Naive thymus-derived CD8-positive, alpha-beta T cell (primary cell): ENCODE results near the gene LRRN4CL. TPM values are rescaled to one million over a fixed set of nuclear protein-coding genes. Genes with fewer than 3 reads are reported as not detected.
A peak's percentile ranks its signal among the peaks of the same experiment; 100 is the strongest.
"Not testable (repeated sequence)": the region's sequence is repeated elsewhere in the genome, so short reads cannot be mapped to it uniquely, and the experiment has no call there.

Experiments used
- ATAC-seq, 2 donors: fragments of 150-1000 bp; cut with Tn5 transposase in 1 of 2; sonication (Bioruptor Pico), chemical (Tn5 transposase) in 1 of 2; 1 replicate in 1 of 2; 2 replicates in 1 of 2; pipeline ENCODE4 v1.10.0; 2021; ENCODE audit warnings: mild to moderate bottlenecking in 2 of 2, moderate library complexity in 2 of 2
- POLR2A ChIA-PET: fragments of 350-600 bp; sonication (Branson Sonifier 250); formaldehyde crosslinking; loops from one replicate; lab custom pipeline; 2021; ENCODE audit warnings: antibody characterized with exemption; lab: Charles Lee
- DNase-seq, 10 donors: peaks; one replicate each; pipeline versions ENCODE4 v3.0.0 to v3.0.0-alpha.2; 2020 to 2022
- H3K27ac Mint-ChIP-seq, 10 donors: one replicate each; pipeline ENCODE4 v1.8.0; 2020 to 2022; ENCODE audit warnings: mild to moderate bottlenecking in 10 of 10, mixed read lengths in 10 of 10, moderate library complexity in 4 of 10, inconsistent platforms in 1 of 10
- H3K27me3 Mint-ChIP-seq, 5 donors: one replicate each; pipeline ENCODE4 v1.8.0; 2021 to 2022; ENCODE audit warnings: mixed read lengths in 5 of 5
- H3K36me3 Mint-ChIP-seq, 3 donors: one replicate each; pipeline ENCODE4 v1.8.0; 2020 to 2022; ENCODE audit warnings: mixed read lengths in 3 of 3, mild to moderate bottlenecking in 2 of 3, inconsistent platforms in 1 of 3
- H3K4me1 Mint-ChIP-seq, 4 donors: one replicate each; pipeline ENCODE4 v1.8.0; 2021 to 2022; ENCODE audit warnings: mixed read lengths in 4 of 4
- H3K4me3 Mint-ChIP-seq, 10 donors: one replicate each; pipeline ENCODE4 v1.8.0; 2020 to 2022; ENCODE audit warnings: mild to moderate bottlenecking in 10 of 10, mixed read lengths in 10 of 10, moderate library complexity in 6 of 10, inconsistent platforms in 1 of 10
- H3K9me3 Mint-ChIP-seq, 9 donors: one replicate each; pipeline ENCODE4 v1.8.0; 2020 to 2022; ENCODE audit warnings: mixed read lengths in 9 of 9, mild to moderate bottlenecking in 3 of 9, inconsistent platforms in 1 of 9, moderate library complexity in 1 of 9
- polyA plus RNA-seq, 3 donors: library from polyadenylated mRNA; unstranded; fragments of 300-500 nt; fragmentation: Illumina TruSeq; gene quantifications; one replicate each; pipeline ENCODE4 v1.2.3, GENCODE V29; 2021
- total RNA-seq, 8 experiments: library from RNA in 2 of 8; stranded (reverse) in 2 of 8; gene quantifications; one replicate each; pipeline ENCODE4 v1.2.3 and lab custom pipeline; 2021 to 2026

LRRN4CL gene
- total and polyA plus RNA-seq, 5 experiments from 2014 or later: 0.36 TPM; not detected in 4

- Mint-ChIP-seq H3K9me3 (no peaks in the 10 kb centered on the region), H3K36me3 (peaks cover 4 to 40% (median 5%) of the 10 kb centered on the region in 3 donors), H3K27ac (peak overlapping the region; percentile 97 to 100 (median 99)), H3K4me1 (peaks cover 27 to 70% (median 59%) of the 10 kb centered on the region in 4 donors), H3K4me3 (peak overlapping the region; percentile 88 to 98 (median 95)), H3K27me3 (no peaks in the 10 kb centered on the region)
- POLR2A ChIA-PET: interaction anchor here (0.6 to 14.8 kb wide), 40 partner anchors 9 to 1560 kb away, joined by 3 to 263 read pairs (median 8); partner anchors contain the start of genes B3GAT3, C11orf98, CSKMT and EEF1G
- peak; percentile 74 to 78 for ATAC-seq
- DNase-seq: peak; percentile 84 to 99 (median 97)
Observed at GRCh38 chr11:62709247-62710000, 20.1 kb upstream of the LRRN4CL start.

GRCh38 chr11:62708793-62709192 is 19.5 kb upstream of the LRRN4CL start:
- peak overlapping the region; percentile 88 to 98 (median 95) for H3K4me3 Mint-ChIP-seq

GRCh38 chr11:62708392-62708791 is 19.1 kb upstream of the LRRN4CL start:
- DNase-seq: no peak
- peak overlapping the region; percentile 88 to 98 (median 95) for H3K4me3 Mint-ChIP-seq
- H3K27me3 Mint-ChIP-seq: no peaks in the 10 kb centered on the region
- H3K9me3 Mint-ChIP-seq: no peaks in the 10 kb centered on the region
- POLR2A ChIA-PET: interaction anchor here (0.6 to 14.8 kb wide), 32 partner anchors 10 to 1561 kb away, joined by 3 to 263 read pairs (median 11); partner anchors contain the start of genes B3GAT3, C11orf98, CSKMT and EML3
- H3K4me1 Mint-ChIP-seq: peaks cover 24 to 67% (median 54%) of the 10 kb centered on the region in 4 donors
- no peak for ATAC-seq
- H3K36me3 Mint-ChIP-seq: peaks cover 4 to 30% (median 5%) of the 10 kb centered on the region in 3 donors
- peak overlapping the region; percentile 97 to 100 (median 99) for H3K27ac Mint-ChIP-seq

More at GRCh38 chr11:62708793-62709192, 19.5 kb upstream of the LRRN4CL start:
- peak in 6 of 10 donors; percentile 40 to 85 (median 54) for DNase-seq
- Mint-ChIP-seq H3K4me1 (peaks cover 25 to 67% (median 57%) of the 10 kb centered on the region in 4 donors), H3K27ac (peak overlapping the region; percentile 97 to 100 (median 99)), H3K9me3 (no peaks in the 10 kb centered on the region), H3K36me3 (peaks cover 4 to 34% (median 5%) of the 10 kb centered on the region in 3 donors), H3K27me3 (no peaks in the 10 kb centered on the region)
- peak; percentile 38 to 43 for ATAC-seq
- POLR2A ChIA-PET: interaction anchor here (0.6 to 14.8 kb wide), 38 partner anchors 10 to 1560 kb away, joined by 3 to 263 read pairs (median 8); partner anchors contain the start of genes B3GAT3, C11orf98, CSKMT and EEF1G

- Mint-ChIP-seq H3K4me1 (peaks cover 25 to 60% (median 45%) of the 10 kb centered on the region in 4 donors), H3K36me3 (peaks cover 4 to 22% (median 4%) of the 10 kb centered on the region in 3 donors), H3K9me3 (no peaks in the 10 kb centered on the region), H3K27me3 (no peaks in the 10 kb centered on the region), H3K27ac (peak within 1 kb of the TSS; percentile 97 to 100 (median 99)), H3K4me3 (peak within 1 kb of the TSS; percentile 88 to 98 (median 95))
- ATAC-seq (no peak), DNase-seq (no peak)
- POLR2A ChIA-PET: interaction anchor here (1.0 to 14.8 kb wide), 18 partner anchors 8 to 174 kb away, joined by 3 to 263 read pairs (median 17); partner anchors contain the start of genes C11orf98, CSKMT, EML3 and HNRNPUL2
Observed at GRCh38 chr11:62707277-62707861, 18.0 kb upstream of the LRRN4CL start, which contains the start of the genes BSCL2 and GNG3. Gene BSCL2 (minus strand): TSS chr11:62707424. CDS start chr11:62707195, 229 bp downstream. Gene GNG3 (plus strand): TSS chr11:62707676. CDS start chr11:62708296, 620 bp downstream.

- H3K4me3 Mint-ChIP-seq: peak overlapping the region; percentile 69 to 95 (median 89)
- POLR2A ChIA-PET: interaction anchor here (0.6 to 14.8 kb wide), 22 partner anchors 9 to 174 kb away, joined by 3 to 263 read pairs (median 10); partner anchors contain the start of genes C11orf98, CSKMT, EEF1G and EML3
- peak overlapping the region; percentile 63 to 100 (median 94) for H3K27ac Mint-ChIP-seq
- H3K27me3 Mint-ChIP-seq: no peaks in the 10 kb centered on the region
- ATAC-seq (no peak), DNase-seq (no peak)
- peaks cover 0 to 23% (median 1%) of the 10 kb centered on the region in 3 donors for H3K36me3 Mint-ChIP-seq
- no peaks in the 10 kb centered on the region for H3K9me3 Mint-ChIP-seq
- H3K4me1 Mint-ChIP-seq: peaks cover 24 to 56% (median 42%) of the 10 kb centered on the region in 4 donors
Observed at GRCh38 chr11:62706850-62707247, 17.5 kb upstream of the LRRN4CL start.

- Mint-ChIP-seq H3K4me1 (peaks cover 24 to 56% (median 42%) of the 10 kb centered on the region in 4 donors), H3K36me3 (peaks cover 0 to 22% (median 1%) of the 10 kb centered on the region in 3 donors), H3K27me3 (no peaks in the 10 kb centered on the region), H3K27ac (peak overlapping the region; percentile 88 to 100 (median 96)), H3K9me3 (no peaks in the 10 kb centered on the region), H3K4me3 (peak overlapping the region; percentile 85 to 95 (median 90))
- POLR2A ChIA-PET: interaction anchor here (0.5 to 14.8 kb wide), 24 partner anchors 10 to 175 kb away, joined by 3 to 263 read pairs (median 7); partner anchors contain the start of genes C11orf98, CSKMT, EEF1G and EML3
- peak; percentile 89 to 98 (median 94) for DNase-seq
- peak; percentile 62 for ATAC-seq
Observed at GRCh38 chr11:62705880-62706849, 16.8 kb upstream of the LRRN4CL start.

GRCh38 chr11:62705413-62705812 is 16.1 kb upstream of the LRRN4CL start:
- peaks cover 0 to 19% (median 0%) of the 10 kb centered on the region in 3 donors for H3K36me3 Mint-ChIP-seq
- H3K4me1 Mint-ChIP-seq: peaks cover 24 to 55% (median 42%) of the 10 kb centered on the region in 4 donors
- POLR2A ChIA-PET: interaction anchor here (1.0 to 14.8 kb wide), 16 partner anchors 22 to 150 kb away, joined by 3 to 263 read pairs (median 26); partner anchors contain the start of genes C11orf98, CSKMT, EEF1G and EML3
- no peaks in the 10 kb centered on the region for H3K27me3 Mint-ChIP-seq
- H3K9me3 Mint-ChIP-seq: no peaks in the 10 kb centered on the region
- no peak for ATAC-seq
- peak overlapping the region; percentile 86 to 100 (median 95) for H3K27ac Mint-ChIP-seq
- peak overlapping the region; percentile 85 to 95 (median 90) for H3K4me3 Mint-ChIP-seq
- no peak for DNase-seq

GRCh38 chr11:62703921-62704320 is 14.6 kb upstream of the LRRN4CL start:
- H3K27ac Mint-ChIP-seq: peak overlapping the region in 1 of 10 donors; percentile 25
- not testable (repeated sequence) for H3K4me3 Mint-ChIP-seq, ATAC-seq, H3K9me3 Mint-ChIP-seq, H3K27me3 Mint-ChIP-seq, DNase-seq
- POLR2A ChIA-PET: interaction anchor here (0.6 to 14.8 kb wide), 10 partner anchors 10 to 312 kb away, joined by 3 to 263 read pairs (median 5); partner anchors contain the start of genes HNRNPUL2, INTS5, TTC9C and TUT1
- H3K36me3 Mint-ChIP-seq: peaks cover 0 to 18% (median 0%) of the 10 kb centered on the region in 3 donors
- H3K4me1 Mint-ChIP-seq: peaks cover 23 to 43% (median 36%) of the 10 kb centered on the region in 4 donors

GRCh38 chr11:62702246-62702645 is 12.9 kb upstream of the LRRN4CL start:
- ATAC-seq: no peak
- Mint-ChIP-seq H3K36me3 (peaks cover 0 to 22% (median 0%) of the 10 kb centered on the region in 3 donors), H3K27ac (peak overlapping the region in 1 of 10 donors; percentile 67), H3K27me3 (no peaks in the 10 kb centered on the region), H3K4me1 (peaks cover 16 to 26% (median 20%) of the 10 kb centered on the region in 4 donors), H3K4me3 (no peak overlapping the region), H3K9me3 (no peaks in the 10 kb centered on the region)
- no peak for DNase-seq
- POLR2A ChIA-PET: interaction anchor here (0.6 to 1.4 kb wide), 3 partner anchors 76 to 125 kb away, joined by 3 to 5 read pairs (median 4); partner anchors contain the start of gene TUT1

GRCh38 chr11:62694455-62695167 is 5.3 kb upstream of the LRRN4CL start:
- H3K27me3 Mint-ChIP-seq: no peaks in the 10 kb centered on the region
- H3K27ac Mint-ChIP-seq: peak overlapping the region in 5 of 10 donors; percentile 14 to 70 (median 43)
- peaks cover 5 to 9% (median 7%) of the 10 kb centered on the region in 4 donors for H3K4me1 Mint-ChIP-seq
- H3K36me3 Mint-ChIP-seq: peaks cover 0 to 34% (median 3%) of the 10 kb centered on the region in 3 donors
- peak; percentile 84 to 97 for ATAC-seq
- no peaks in the 10 kb centered on the region for H3K9me3 Mint-ChIP-seq
- POLR2A ChIA-PET: interaction anchor here (0.6 to 3.7 kb wide), 13 partner anchors 9 to 270 kb away, joined by 3 to 20 read pairs (median 6); partner anchors contain the start of genes C11orf98, CSKMT, GANAB and INTS5
- DNase-seq: peak; percentile 61 to 90 (median 74)
- no peak overlapping the region for H3K4me3 Mint-ChIP-seq
